ENCODE measurements around the gene COPA. TPM values are rescaled to one million over a fixed set of nuclear protein-coding genes. Genes with fewer than 3 reads are reported as not detected.
"Not testable (repeated sequence)": the region's sequence is repeated elsewhere in the genome, so short reads cannot be mapped to it uniquely, and the experiment has no call there.

Gene COPA
- 123 and 124 TPM in 2 replicates for total RNA-seq
- long read RNA-seq, full-length matches to known transcripts, result 42 of 242 reads
- long read RNA-seq, partial matches to known transcripts, result 190 of 242 reads
- long read RNA-seq, other reads (novel, unspliced or antisense), result 10 of 242 reads

DNA sequence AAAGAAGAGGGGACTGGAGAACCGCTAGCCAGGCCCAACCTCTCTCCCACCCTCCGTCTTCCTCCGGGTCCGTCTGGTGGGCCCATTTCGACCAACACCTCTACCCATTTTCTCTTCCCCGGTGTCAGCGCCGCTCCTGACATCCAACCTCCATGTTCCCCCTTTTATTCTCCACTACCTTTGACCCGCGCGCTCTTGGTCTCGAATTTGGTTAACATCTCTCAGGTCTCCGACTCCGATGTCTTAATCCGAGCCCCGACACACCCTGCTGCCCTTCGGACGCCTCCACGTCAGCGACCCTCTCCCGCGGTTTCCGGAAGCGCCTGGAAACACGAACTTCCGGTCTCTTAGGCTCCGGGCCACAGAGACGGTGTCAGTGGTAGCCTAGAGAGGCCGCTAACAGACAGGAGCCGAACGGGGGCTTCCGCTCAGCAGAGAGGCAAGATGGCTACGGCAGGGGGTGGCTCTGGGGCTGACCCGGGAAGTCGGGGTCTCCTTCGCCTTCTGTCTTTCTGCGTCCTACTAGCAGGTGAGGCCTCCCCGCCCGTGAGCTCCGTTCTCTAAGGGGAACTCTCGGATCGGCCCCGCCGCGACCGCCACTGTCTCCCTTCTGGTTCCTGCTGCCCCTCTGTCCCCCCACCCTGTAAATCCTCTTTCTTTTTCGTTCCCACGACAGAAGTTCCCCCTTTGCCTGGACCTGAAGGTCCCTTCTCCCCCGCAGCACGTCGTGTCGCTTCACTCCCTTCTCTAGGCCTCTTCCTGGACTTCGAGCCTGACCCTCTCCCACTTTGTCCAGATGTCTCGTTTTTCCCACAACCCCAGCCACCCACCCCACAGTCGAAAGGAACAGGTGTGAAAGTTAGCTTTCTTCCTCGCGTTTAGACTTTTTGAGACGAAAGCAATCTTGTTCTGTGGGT, at the start of gene COPA, which contains the start of gene NCSTN:
COPA (minus strand) TSS at position 298 of the 917 bp plus-strand sequence; CDS start at position 218, 80 bp downstream.
NCSTN (plus strand) TSS at position 431 of the 917 bp plus-strand sequence; CDS start at position 445, 14 bp downstream.
- DNase-seq (ENCODE audit: low read depth, low spot score), result peak; percentile 86
- TF ChIP-seq, protein P1, sequence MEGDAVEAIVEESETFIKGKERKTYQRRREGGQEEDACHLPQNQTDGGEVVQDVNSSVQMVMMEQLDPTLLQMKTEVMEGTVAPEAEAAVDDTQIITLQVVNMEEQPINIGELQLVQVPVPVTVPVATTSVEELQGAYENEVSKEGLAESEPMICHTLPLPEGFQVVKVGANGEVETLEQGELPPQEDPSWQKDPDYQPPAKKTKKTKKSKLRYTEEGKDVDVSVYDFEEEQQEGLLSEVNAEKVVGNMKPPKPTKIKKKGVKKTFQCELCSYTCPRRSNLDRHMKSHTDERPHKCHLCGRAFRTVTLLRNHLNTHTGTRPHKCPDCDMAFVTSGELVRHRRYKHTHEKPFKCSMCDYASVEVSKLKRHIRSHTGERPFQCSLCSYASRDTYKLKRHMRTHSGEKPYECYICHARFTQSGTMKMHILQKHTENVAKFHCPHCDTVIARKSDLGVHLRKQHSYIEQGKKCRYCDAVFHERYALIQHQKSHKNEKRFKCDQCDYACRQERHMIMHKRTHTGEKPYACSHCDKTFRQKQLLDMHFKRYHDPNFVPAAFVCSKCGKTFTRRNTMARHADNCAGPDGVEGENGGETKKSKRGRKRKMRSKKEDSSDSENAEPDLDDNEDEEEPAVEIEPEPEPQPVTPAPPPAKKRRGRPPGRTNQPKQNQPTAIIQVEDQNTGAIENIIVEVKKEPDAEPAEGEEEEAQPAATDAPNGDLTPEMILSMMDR (conservative IDR thresholded peaks at IDR 0.05), result no peak
- peaks cover 38% of the 10 kb centered on the region for H3K4me1 Mint-ChIP-seq
- no peaks in the 10 kb centered on the region for H3K9me3 Mint-ChIP-seq
- H3K27ac Mint-ChIP-seq (ENCODE audit: unreplicated experiment), result peak within 1 kb of the TSS; percentile 99
- peaks cover 8% of the 10 kb centered on the region for H3K36me3 Mint-ChIP-seq (ENCODE audit: low read depth)
- no peaks in the 10 kb centered on the region for H3K27me3 Mint-ChIP-seq (ENCODE audit: low read depth)
- H3K4me3 Mint-ChIP-seq, result peak within 1 kb of the TSS; percentile 99

DNA sequence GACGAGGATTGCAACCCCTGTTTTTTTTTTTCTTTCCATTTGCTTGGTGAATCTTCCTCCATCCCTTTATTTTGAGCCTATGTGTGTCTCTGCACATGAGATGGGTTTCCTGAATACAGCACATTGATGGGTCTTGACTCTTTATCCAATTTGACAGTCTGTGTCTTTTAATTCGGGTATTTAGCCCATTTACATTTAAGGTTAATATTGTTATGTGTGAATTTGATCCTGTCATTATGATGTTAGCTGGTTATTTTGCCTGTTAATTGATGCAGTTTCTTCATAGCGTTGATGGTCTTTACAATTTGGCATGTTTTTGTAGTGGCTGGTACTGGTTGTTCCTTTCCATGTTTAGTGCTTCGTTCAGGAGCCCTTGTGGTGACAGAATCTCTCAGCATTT, 45.4 kb upstream of the COPA start:
- Mint-ChIP-seq H3K36me3 (ENCODE audit: low read depth) (peaks cover 16% of the 10 kb centered on the region), H3K27me3 (ENCODE audit: low read depth) (peaks cover 13% of the 10 kb centered on the region), H3K9me3 (peaks cover 18% of the 10 kb centered on the region)
- not testable (repeated sequence) for H3K27ac Mint-ChIP-seq (ENCODE audit: unreplicated experiment); H3K4me3 Mint-ChIP-seq; DNase-seq (ENCODE audit: low read depth, low spot score); H3K4me1 Mint-ChIP-seq

DNA sequence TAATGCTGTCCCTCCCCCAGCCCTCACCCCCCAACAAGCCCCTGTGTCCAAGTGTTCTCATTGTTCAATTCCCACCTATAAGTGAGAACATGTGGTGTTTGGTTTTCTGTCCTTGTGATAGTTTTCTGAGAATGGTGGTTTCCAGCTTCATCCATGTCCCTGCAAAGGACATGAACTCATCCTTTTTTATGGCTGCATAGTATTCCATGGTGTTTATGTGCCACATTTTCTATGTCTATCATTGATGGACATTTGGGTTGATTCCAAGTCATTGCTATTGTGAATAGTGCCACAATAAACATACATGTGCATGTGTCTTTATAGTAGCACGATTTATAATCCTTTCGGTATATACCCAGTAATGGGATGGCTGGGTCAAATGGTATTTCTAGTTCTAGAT, 41.8 kb upstream of the COPA start:
- DNase-seq (ENCODE audit: low read depth, low spot score); H3K4me3 Mint-ChIP-seq; H3K4me1 Mint-ChIP-seq; H3K27me3 Mint-ChIP-seq (ENCODE audit: low read depth); H3K27ac Mint-ChIP-seq (ENCODE audit: unreplicated experiment): not testable (repeated sequence)
- Mint-ChIP-seq H3K36me3 (ENCODE audit: low read depth) (peaks cover 16% of the 10 kb centered on the region), H3K9me3 (peaks cover 18% of the 10 kb centered on the region)

DNA sequence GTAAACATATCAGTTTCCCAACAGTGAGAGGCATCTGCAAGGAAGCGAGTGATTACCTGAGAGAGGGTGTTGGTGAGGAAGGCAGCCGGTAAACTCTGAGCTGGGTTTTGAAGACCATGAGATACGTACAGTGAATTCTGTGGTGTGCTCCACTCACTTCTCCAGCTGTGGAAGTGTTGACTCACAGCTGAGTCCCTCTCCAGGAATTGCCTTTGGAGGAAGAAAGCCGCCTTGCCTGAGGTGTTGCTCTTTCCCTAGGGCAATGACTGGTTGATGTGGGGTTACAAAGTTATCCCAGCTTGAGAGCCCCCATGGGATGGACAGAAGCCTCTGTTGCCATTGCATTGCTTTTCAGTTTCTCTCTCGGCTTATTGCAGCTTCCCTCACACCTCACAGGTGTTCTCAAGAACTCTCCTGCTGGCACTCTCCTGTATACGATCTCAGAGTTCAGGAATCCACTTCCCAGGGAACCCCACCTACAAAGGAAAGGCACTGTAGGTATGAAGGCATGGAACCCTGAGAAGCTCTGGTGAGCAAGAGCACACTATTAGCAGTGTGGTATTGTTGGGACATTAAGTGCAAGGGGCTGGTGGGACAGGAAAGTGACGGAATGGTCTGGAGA, 34.6 kb upstream of the COPA start:
- no peaks in the 10 kb centered on the region for H3K9me3 Mint-ChIP-seq
- TF ChIP-seq, protein P1 (conservative IDR thresholded peaks at IDR 0.05), result no peak
- peaks cover 33% of the 10 kb centered on the region for H3K4me1 Mint-ChIP-seq
- H3K4me3 Mint-ChIP-seq, result no peak overlapping the region
- H3K27ac Mint-ChIP-seq (ENCODE audit: unreplicated experiment), result peak overlapping the region; percentile 51
- DNase-seq (ENCODE audit: low read depth, low spot score), result no peak
- no peaks in the 10 kb centered on the region for H3K36me3 Mint-ChIP-seq (ENCODE audit: low read depth)
- no peaks in the 10 kb centered on the region for H3K27me3 Mint-ChIP-seq (ENCODE audit: low read depth)

DNA sequence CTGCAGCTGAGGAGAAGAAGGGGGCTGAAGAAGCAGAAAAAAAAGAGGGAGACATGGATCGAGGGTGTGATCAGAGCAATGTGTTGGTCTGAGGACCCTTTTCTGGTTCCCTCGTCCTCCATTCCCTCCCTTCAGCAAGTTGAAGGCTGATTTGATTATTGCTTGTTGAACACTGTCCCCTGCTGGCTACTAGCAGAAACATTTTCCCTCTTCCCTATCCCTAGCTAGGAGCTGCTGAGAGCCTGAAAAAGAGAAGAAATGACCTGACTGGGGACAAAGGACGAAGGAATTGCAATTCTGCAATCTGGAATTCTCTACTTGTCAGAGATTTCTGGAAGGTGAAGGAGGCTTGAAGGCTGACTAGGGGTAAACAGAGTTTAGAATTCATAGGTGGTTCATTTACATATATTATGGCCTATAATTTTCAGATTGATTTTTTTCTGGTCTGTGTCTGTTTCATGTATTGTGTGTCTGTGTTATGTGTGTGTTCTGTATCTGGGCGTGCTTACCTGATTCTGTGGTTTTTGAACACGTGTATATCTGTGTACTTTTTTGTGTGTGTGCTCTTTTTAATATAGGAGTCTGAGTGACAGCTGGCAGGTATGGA, 33.6 kb upstream of the COPA start:
- peak overlapping the region; percentile 88 for H3K27ac Mint-ChIP-seq (ENCODE audit: unreplicated experiment)
- TF ChIP-seq, protein P1 (conservative IDR thresholded peaks at IDR 0.05), result peak; percentile 89

DNA sequence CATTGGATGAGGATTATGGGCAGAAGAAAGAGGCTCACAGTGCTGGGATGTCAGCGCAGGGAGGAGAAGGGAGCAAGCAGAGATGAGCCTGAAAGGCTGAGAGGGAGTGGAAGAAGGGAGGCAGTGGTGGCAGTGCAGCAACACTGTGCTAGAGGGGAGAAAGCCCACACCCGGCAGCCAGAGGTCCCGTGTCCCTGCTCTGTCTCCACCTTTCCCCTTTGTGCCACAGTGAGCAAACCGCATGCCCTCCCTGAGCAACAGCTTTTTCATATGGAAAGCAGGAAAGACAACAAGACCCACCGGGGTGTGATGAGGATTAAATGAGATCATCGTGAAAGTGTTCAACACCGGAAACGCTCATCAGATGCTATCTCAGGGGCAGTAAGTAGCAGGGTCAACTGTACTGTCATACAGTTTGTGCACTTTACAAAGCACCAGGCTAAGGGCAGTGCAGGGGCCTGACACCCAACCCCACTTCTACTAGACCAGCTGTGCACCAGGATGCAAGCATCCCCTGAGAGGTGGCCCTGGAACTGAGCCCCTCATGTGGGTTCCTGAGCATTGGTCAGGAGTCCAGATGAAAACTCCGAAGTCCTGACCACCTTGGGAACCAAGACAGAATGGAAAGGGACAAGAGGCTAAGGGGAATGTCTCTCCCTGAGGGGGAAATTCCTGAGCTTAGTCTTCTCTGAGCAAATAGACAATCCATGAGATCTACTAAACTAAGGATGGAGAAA, 32.9 kb upstream of the COPA start:
- Mint-ChIP-seq H3K27me3 (ENCODE audit: low read depth) (no peaks in the 10 kb centered on the region), H3K9me3 (no peaks in the 10 kb centered on the region), H3K4me3 (peak overlapping the region; percentile 65), H3K4me1 (peaks cover 41% of the 10 kb centered on the region), H3K27ac (ENCODE audit: unreplicated experiment) (peak overlapping the region; percentile 98), H3K36me3 (ENCODE audit: low read depth) (no peaks in the 10 kb centered on the region)
- DNase-seq (ENCODE audit: low read depth, low spot score), result no peak
- TF ChIP-seq, protein P1 (conservative IDR thresholded peaks at IDR 0.05), result no peak

More for the DNA sequence above, 33.6 kb upstream of the COPA start:
- H3K27me3 Mint-ChIP-seq (ENCODE audit: low read depth), result no peaks in the 10 kb centered on the region
- H3K9me3 Mint-ChIP-seq, result no peaks in the 10 kb centered on the region
- H3K36me3 Mint-ChIP-seq (ENCODE audit: low read depth), result no peaks in the 10 kb centered on the region
- peak overlapping the region; percentile 65 for H3K4me3 Mint-ChIP-seq
- peaks cover 35% of the 10 kb centered on the region for H3K4me1 Mint-ChIP-seq
- DNase-seq (ENCODE audit: low read depth, low spot score), result peak; percentile 36

All from neural crest cell (in vitro differentiated cells).